HG02759 (cell line): Measurements from ENCODE around the gene LRP2.
"Not testable (repeated sequence)": the region's sequence is repeated elsewhere in the genome, so short reads cannot be mapped to it uniquely, and the experiment has no call there.

Experiments
- ATAC-seq: cut with Tn5 transposase; IDR thresholded peaks from one replicate; pipeline ENCODE4 v1.9.1; 2021; ENCODE audit warnings: mild to moderate bottlenecking, moderate library complexity; ENCODE audit not compliant: unreplicated experiment

Gene LRP2

DNA sequence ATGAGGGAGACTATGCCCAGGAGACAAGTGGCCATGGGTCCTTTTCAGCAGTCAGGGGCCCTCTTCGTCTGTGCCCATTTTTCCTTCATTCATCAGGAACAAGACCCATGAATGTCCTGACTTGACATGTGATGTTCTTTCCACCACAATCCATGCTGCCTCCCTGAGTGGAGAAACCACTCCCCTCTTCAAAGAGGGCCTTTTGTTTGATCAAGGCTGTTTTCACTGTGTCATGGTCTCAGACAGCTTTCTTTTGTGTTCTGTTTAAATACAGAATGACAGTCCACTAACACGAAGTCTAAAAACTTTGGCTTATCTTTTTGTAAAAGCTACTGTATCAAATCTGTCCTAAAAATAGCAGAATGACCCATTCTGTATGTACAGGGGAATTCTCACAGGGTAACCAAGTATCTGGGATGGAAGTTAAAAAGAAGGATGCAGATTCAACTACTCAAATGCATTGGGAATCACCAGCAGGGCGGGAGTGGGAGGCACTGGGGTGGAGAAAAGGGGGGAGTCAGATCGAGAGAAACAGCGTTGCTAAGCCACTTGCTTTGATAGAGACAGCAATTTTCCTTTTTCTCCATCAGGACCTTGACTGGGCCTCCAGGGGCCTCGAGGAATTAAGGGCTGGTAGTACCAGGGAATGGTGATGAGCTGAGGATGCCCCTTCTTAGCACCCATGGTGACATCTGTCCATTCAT lies 13.9 kb downstream of the LRP2 start:
- ATAC-seq = no peak

DNA sequence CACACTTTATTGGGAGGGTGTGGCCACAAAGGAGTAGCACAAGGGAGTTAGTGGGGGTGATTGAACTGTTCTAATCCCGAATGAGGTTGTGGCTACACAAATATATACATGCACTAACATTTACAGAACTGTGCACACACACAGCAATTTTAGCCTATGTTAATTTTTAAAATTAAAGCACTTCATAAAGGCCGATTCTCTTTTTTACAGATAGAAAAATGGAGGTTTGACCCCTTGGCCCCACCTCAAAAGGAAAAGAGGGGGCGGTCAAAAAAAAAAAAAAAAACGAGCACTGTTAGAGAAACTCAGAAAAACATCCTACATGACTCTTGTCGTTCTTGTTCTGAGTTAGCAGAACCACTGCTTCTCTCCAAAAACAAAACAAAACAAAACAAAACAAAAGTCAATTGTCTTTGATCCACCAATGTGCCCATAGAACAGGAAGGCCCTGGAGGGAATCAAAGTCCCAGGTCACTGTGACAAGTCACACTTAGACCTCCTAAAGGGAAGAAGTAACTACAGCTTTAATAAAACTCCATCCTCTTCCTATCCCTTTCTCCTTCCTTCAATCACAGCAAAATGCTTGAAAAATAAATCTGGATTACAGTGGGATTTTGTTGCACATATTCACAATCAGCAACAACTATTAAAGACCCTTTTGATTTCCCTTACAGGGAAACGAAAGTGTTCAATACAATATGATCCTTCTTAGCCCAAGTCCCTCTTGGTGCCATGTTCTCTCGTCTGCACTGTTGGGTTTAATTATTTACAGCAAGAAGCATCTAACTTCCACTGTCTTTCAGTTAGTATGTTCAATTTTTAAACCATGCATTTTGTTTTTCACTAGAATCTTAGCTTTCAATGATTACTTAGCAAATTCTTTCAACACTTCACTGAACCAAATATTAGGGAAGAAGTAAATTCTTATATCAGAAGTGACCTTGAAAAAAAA lies 16.6 kb downstream of the LRP2 start:
- no peak for ATAC-seq

DNA sequence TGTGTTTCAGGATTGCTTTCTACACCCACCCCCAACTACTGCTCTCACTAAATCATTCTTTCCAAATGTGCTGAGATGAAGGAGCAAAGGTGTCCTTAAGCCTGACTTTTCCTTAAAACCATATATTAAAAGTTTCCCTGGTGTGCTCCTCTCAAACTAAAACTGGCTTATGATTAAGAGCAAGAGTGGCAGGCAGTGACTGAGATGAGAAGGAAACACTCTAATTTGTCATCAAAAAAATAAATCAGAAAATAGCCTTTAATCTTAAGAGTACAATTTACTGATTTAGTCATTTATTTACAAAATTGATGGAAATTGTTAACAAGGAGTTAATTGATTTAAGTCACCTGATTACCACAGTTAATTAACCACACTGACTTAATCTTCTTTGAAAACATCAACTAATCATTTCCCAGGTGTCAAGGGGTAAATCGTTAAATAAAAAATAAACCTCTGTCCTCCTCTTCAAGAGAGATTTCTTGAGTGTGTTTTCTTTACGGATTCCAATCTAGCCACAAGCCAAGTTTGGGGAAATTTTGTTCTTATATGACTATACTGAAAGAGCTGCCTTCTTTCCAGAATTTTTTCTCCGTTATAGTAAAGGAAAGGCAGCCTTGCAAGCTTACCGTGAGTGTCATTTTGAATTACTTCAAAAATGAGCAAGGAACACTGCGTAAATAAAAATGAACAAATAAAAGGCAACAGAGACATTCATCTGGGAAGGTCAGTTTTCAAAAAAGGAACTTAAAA lies 17.4 kb downstream of the LRP2 start:
- ATAC-seq = no peak

DNA sequence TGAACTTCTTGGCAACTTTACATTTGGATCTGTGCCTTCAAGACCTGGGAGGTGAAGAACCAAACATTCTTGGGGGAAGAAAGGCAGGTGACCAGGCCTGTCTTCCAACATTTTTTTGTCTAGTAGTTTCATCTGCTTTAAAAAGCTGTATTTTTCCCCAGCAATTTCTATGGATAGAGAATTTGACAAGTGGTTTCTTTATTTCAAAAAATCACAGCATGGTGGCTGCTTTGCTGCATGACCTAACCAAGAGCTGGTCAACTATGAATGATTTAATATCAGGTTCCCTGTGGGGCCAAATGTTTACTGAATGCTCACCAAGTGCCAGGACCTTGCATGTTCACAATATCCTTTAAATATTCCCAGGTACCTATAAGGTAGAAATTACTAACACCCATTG lies 19.1 kb downstream of the LRP2 start:
- ATAC-seq = no peak

GRCh38 chr2:169339657-169340056 lies 22.7 kb downstream of the LRP2 start:
- no peak for ATAC-seq

- ATAC-seq = no peak
Observed at GRCh38 chr2:169336695-169337094, 25.6 kb downstream of the LRP2 start.

- ATAC-seq = no peak
Observed at GRCh38 chr2:169330555-169331198, 31.7 kb downstream of the LRP2 start.

DNA sequence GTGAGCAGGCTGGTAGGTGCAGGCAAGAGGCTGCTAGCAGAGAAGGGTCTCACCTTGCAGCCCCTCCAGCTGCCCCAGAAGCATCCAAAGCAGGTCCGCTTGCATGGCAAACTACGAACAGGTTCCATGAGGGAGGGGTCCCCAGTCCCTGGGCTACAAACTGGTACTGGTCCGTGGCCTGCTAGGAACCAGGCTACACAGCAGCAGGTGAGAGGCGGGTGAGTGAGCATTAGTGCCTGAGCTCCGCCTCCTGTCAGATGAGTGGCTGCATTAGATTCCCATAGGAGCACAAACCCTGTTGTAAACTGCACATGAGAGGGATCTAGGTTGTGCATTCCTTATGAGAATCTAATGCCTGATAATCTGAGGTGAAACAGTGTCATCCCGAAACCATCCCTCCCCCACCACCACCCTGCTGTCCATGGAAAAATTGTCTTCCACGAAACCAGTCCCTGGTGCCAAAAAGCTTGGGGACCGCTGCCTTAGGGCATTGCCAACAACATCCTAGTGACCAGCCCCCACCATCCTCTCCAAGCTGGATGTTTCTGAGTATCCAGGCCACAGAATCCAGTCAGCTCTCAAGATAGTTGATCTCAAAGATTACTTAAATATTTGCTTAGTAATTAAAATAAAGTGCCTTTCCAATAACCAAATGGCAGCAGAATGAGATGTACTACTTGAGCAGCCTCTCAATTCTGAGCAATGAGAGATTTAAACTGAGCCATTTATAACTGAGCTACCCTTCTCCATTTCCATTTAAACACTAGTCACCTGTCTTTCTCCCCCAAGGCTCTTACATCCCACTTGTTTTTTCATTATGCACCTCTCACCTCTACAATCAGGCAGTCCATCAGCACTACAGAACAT lies 32.4 kb downstream of the LRP2 start:
- ATAC-seq = no peak

DNA sequence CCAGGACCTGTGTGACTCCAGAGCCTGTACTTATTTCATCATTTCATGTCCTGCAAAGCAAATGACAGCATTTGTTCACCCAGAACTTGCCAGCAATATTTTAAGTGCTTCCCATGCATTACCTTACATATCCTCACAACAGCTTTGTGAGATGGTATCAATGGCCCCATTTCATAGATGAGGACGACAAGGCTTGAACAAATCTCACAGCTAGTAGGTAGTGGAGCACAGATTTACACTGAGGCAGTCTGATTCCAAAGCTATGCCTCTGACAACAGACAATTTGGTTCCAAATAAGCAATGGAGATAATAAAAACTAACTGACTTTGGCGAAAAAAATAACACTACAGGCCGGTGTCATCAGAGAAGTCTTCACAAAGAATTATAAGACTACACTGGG lies 33.5 kb downstream of the LRP2 start:
- no peak for ATAC-seq

GRCh38 chr2:169327837-169328236 lies 34.5 kb downstream of the LRP2 start:
- not testable (repeated sequence) for ATAC-seq

DNA sequence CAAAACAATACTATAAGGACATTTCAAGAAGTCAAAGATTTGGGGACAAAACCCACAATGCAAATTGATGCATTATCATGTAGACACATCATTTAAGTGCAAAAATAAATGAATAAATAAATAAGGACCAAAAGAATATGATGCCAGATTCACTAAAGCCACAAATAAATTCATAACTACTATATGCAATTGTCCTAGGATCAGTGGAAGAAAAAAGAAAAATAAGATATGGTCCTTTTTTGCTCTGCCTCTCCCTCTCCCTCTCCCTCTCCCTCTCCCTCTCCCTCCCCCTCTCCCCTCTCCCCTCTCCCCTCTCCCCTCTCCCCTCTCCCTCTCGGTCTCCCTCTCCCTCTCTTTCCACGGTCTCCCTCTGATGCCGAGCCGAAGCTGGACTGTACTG lies 36.4 kb downstream of the LRP2 start:
- not testable (repeated sequence) for ATAC-seq

- no peak for ATAC-seq
Observed at GRCh38 chr2:169324581-169325260, 37.6 kb downstream of the LRP2 start.

- ATAC-seq = no peak
Observed at GRCh38 chr2:169323841-169324240, 38.5 kb downstream of the LRP2 start.

- no peak for ATAC-seq
Observed at GRCh38 chr2:169320561-169320960, 41.8 kb downstream of the LRP2 start.

DNA sequence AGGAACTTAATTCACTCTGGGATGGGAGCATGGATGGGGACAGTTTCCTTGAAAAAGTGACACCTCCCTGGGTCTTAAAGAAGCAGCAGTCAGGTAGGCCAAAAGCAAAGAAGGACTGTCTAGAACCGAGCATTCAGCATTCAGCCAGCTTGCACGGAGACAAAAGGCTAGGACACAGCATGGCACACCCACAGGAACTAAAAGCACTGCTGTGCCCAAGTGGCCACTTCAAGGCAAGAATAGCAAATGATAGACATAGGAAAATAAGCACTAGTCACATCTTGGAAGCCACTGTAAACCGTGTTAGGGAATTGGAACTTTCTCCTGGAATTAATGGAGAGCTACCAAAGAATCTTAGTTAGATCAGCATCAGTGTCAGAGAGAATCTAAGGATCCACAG lies 47.0 kb downstream of the LRP2 start:
- ATAC-seq = no peak

DNA sequence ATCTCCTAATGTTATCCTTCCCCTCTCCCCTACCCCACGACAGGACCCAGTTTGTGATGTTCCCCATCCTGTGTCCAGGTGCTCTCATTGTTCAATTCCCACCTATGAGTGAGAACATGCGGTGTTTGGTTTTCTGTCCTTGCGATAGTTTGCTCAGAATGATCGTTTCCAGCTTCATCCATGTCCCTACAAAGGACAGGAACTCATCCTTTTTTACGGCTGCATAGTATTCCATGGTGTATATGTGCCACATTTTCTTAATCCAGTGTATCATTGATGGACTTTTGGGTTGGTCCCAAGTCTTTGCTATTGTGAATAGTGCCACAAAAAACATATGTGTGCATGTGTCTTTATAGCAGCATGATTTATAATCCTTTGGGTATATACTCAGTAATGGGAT lies 54.0 kb downstream of the LRP2 start:
- ATAC-seq = not testable (repeated sequence)

- not testable (repeated sequence) for ATAC-seq
Observed at GRCh38 chr2:169304689-169305088, 57.6 kb downstream of the LRP2 start.

GRCh38 chr2:169303579-169304305 lies 58.6 kb downstream of the LRP2 start:
- no peak for ATAC-seq

DNA sequence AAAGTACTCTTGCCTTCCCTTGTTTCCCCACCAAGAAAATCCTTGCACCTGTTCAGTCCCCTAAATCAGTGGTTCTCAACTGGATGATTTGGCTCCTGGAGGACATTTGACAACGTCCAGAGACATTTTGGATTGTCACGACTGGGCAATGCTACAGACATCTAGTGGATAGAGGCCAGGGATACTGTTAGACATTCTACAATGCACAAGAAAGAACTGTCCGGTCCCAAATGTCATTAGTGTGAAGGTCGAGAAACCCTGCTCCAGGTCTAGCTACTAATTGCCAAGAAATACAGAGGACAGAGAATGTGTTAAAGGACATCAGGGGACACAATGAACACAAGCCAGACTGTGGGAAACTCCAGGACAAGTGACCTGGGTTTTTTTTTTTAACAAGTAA lies 60.0 kb downstream of the LRP2 start:
- ATAC-seq = no peak
